ENCODE data around the gene TEX35. TPM values are rescaled to one million over a fixed set of nuclear protein-coding genes. Genes with fewer than 3 reads are reported as not detected.
"Not testable (repeated sequence)": the region's sequence is repeated elsewhere in the genome, so short reads cannot be mapped to it uniquely, and the experiment has no call there.

TEX35 gene
- total RNA-seq, 4 donors from 2014 or later = not detected

- H3K27ac ChIP-seq = no peak overlapping the region
- TF ChIP-seq EP300 (IDR thresholded peaks at IDR 0.05) (no peak), POLR2A (IDR thresholded peaks at IDR 0.05) (no peak), POLR2AphosphoS5 (IDR thresholded peaks at IDR 0.05) (no peak)
- TF ChIP-seq, protein P1, sequence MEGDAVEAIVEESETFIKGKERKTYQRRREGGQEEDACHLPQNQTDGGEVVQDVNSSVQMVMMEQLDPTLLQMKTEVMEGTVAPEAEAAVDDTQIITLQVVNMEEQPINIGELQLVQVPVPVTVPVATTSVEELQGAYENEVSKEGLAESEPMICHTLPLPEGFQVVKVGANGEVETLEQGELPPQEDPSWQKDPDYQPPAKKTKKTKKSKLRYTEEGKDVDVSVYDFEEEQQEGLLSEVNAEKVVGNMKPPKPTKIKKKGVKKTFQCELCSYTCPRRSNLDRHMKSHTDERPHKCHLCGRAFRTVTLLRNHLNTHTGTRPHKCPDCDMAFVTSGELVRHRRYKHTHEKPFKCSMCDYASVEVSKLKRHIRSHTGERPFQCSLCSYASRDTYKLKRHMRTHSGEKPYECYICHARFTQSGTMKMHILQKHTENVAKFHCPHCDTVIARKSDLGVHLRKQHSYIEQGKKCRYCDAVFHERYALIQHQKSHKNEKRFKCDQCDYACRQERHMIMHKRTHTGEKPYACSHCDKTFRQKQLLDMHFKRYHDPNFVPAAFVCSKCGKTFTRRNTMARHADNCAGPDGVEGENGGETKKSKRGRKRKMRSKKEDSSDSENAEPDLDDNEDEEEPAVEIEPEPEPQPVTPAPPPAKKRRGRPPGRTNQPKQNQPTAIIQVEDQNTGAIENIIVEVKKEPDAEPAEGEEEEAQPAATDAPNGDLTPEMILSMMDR (IDR thresholded peaks at IDR 0.05) = no peak
- no peaks in the 10 kb centered on the region for H3K9me3 ChIP-seq
- ATAC-seq = no peak
- H3K27me3 ChIP-seq = no peaks in the 10 kb centered on the region
- 100% methylated on average over 1 of the region's 3 CpGs; no CpG with 5 or more reads in 1 of the 2 donors for WGBS, 2 donors (ENCODE audit: low coverage in 1 of 2)
- peaks cover 0 to 34% of the 10 kb centered on the region in 2 donors for H3K36me3 ChIP-seq
- no peak overlapping the region for H3K4me3 ChIP-seq
- H3K4me1 ChIP-seq = peaks cover 0 to 21% (median 0%) of the 10 kb centered on the region in 3 donors
Measured at GRCh38 chr1:178548108-178548507, 35.2 kb downstream of the TEX35 start.

- no peaks in the 10 kb centered on the region for H3K4me1 ChIP-seq
- peaks cover 0 to 6% (median 0%) of the 10 kb centered on the region in 3 donors for H3K9me3 ChIP-seq
- 83 to 100% methylated on average over 2 to 3 of the region's 3 CpGs for WGBS, 2 donors (ENCODE audit: low coverage in 1 of 2)
- no peak overlapping the region for H3K27ac ChIP-seq
- ATAC-seq = no peak
- no peaks in the 10 kb centered on the region for H3K27me3 ChIP-seq
- no peak for TF ChIP-seq POLR2A (IDR thresholded peaks at IDR 0.05)
- TF ChIP-seq, protein P1 (IDR thresholded peaks at IDR 0.05) = no peak
- TF ChIP-seq POLR2AphosphoS5 (IDR thresholded peaks at IDR 0.05) = no peak
- no peak for TF ChIP-seq EP300 (IDR thresholded peaks at IDR 0.05)
- H3K4me3 ChIP-seq = no peak overlapping the region
- peaks cover 0 to 29% of the 10 kb centered on the region in 2 donors for H3K36me3 ChIP-seq
Measured at GRCh38 chr1:178551307-178551706, 38.4 kb downstream of the TEX35 start.

- Histone ChIP-seq H3K9me3 (peaks cover 0 to 6% (median 0%) of the 10 kb centered on the region in 3 donors), H3K4me1 (no peaks in the 10 kb centered on the region), H3K4me3 (no peak overlapping the region), H3K36me3 (peaks cover 0 to 27% of the 10 kb centered on the region in 2 donors), H3K27ac (no peak overlapping the region), H3K27me3 (no peaks in the 10 kb centered on the region)
- ATAC-seq = no peak
- TF ChIP-seq, protein P1 (IDR thresholded peaks at IDR 0.05) = no peak
- 82 to 84% methylated on average over 2 to 3 of the region's 3 CpGs for WGBS, 2 donors (ENCODE audit: low coverage in 1 of 2)
Measured at GRCh38 chr1:178551940-178552339, 39.0 kb downstream of the TEX35 start.

DNA sequence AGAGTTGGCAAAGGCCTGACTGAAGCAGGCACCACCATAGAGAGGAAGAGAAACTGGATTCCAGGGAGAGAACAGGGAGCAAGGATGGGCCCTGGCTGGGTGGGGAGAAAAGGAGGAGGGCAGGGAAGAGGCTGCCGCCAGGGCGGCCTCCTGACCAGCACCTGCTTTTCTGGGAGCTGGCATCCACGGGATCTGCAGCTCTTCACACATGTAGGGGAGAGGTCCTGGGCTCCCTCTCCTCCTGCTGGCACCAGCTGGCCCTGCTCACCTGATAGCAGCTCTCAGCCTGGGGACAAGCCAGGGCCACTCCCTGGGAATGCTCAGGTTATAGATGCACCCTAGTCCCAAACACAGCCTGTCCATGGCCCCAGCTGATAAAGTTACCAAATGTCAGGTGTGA is 39.9 kb downstream of the TEX35 start:
- no peak for ATAC-seq
- H3K9me3 ChIP-seq = peaks cover 0 to 6% (median 0%) of the 10 kb centered on the region in 3 donors
- no peaks in the 10 kb centered on the region for H3K4me1 ChIP-seq

DNA sequence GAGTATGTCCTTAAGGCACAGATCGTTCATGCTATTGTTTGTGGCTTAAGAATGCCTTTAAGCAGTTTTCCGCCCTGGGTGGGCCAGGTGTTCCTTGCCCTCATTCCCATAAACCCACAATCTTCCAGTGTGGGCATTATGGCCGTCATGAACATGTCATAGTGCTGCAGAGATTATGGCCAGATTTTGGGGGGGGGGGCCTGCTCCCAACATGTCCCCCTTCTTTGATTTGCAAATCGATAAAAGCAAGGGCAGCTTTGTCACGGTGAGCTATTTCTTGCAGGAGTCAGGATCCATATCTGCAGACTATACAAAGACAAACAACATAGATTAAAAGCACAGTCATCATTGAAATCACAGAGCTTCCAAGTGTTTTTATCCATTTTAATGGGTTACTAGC is 41.4 kb downstream of the TEX35 start:
- H3K4me1 ChIP-seq, ATAC-seq, H3K4me3 ChIP-seq, H3K27ac ChIP-seq, H3K9me3 ChIP-seq, H3K27me3 ChIP-seq: not testable (repeated sequence)
- 71 to 95% methylated on average over 1 to 3 of the region's 5 CpGs for WGBS, 2 donors (ENCODE audit: low coverage in 1 of 2)
- H3K36me3 ChIP-seq = peaks cover 0 to 12% of the 10 kb centered on the region in 2 donors

More for the DNA sequence above, 39.9 kb downstream of the TEX35 start:
- H3K27ac ChIP-seq = no peak overlapping the region
- H3K36me3 ChIP-seq = peaks cover 0 to 18% of the 10 kb centered on the region in 2 donors
- 90% methylated on average over 3 of the region's 3 CpGs; no CpG with 5 or more reads in 1 of the 2 donors for WGBS, 2 donors (ENCODE audit: low coverage in 1 of 2)
- no peaks in the 10 kb centered on the region for H3K27me3 ChIP-seq
- TF ChIP-seq, protein P1 (IDR thresholded peaks at IDR 0.05) = no peak
- TF ChIP-seq POLR2AphosphoS5 (IDR thresholded peaks at IDR 0.05) (no peak), EP300 (IDR thresholded peaks at IDR 0.05) (no peak)
- no peak overlapping the region for H3K4me3 ChIP-seq

DNA sequence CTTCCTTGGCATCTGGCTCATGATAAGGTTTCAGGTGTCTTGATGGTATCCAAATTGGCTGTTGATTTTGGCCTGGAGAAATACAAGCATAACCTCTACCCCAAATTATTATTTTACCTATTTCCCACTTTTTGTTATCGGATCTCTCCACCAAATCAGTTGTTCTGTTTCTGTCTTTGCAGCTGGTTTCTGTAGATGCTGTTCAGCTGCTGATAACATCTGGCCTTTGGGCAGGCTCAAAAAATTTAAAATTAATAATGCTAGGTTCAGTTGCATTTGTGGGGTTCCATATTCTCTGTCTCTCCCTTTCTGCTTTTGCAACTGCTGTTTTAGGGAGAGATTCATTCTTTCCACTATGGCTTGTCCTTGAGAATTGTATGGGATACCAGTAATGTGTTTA is 42.7 kb downstream of the TEX35 start:
- not testable (repeated sequence) for H3K27me3 ChIP-seq, H3K4me1 ChIP-seq, H3K27ac ChIP-seq, ATAC-seq, H3K9me3 ChIP-seq, H3K36me3 ChIP-seq, H3K4me3 ChIP-seq
- 100% methylated on average over 1 of the region's 1 CpG for WGBS, 2 donors (ENCODE audit: low coverage in 1 of 2)

DNA sequence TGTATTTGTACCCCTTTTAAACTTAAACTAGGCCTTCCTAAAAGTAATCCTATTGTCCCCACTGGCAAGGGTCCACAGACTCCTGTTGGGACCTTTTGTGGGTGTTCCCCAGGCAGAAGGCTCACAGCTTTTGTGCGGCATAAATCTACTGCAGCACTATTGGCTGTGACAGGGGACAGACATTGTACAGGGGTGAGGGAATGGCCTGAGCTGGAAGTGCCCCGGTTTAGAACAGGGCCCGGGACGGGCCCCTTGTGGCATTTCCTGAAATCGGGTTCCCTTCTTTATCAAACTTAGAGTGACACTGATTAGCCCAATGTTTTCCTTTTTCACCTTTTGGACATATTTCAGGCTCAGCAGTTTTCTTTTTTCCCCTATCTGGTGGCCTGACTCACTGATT is 45.9 kb downstream of the TEX35 start:
- ATAC-seq = not testable (repeated sequence)

More for the DNA sequence above, 45.9 kb downstream of the TEX35 start:
- H3K9me3 ChIP-seq, H3K4me1 ChIP-seq, H3K4me3 ChIP-seq, H3K27ac ChIP-seq, H3K27me3 ChIP-seq, H3K36me3 ChIP-seq: not testable (repeated sequence)
- 40% methylated on average over 4 of the region's 5 CpGs; no CpG with 5 or more reads in 1 of the 2 donors for WGBS, 2 donors (ENCODE audit: low coverage in 1 of 2)
